H1 (cell line): Measurements from ENCODE around the gene PLCL2. TPM values are rescaled to one million over a fixed set of nuclear protein-coding genes. Genes with fewer than 3 reads are reported as not detected.

ENCODE experiments used
- CTCF ChIA-PET: fragments of 300-600 bp; sonication (Branson Sonifier 250); formaldehyde crosslinking; loops from one replicate; lab custom pipeline; 2021; ENCODE audit not compliant: partially characterized antibody; lab: Charles Lee
- POLR2A ChIA-PET: fragments of 300-600 bp; sonication (Branson Sonifier 250); formaldehyde crosslinking; loops from one replicate; lab custom pipeline; 2021; ENCODE audit warnings: inconsistent platforms; ENCODE audit not compliant: partially characterized antibody; lab: Charles Lee
- DNase-seq, 2 experiments: peaks; one replicate each; pipeline versions ENCODE4 v3.0.0 to v3.0.0-alpha.2; 2010 to 2022; ENCODE audit warnings: low spot score in 2 of 2, low read depth in 1 of 2, mixed read lengths in 1 of 2
- FAIRE-seq: peaks from 2 replicates; lab custom pipeline; 2011; peaks lifted over from hg19 to GRCh38; lab: Jason Lieb, UNC
- H2AFZ ChIP-seq: 2 replicates; pipeline ENCODE4 v1.8.1; 2012; ENCODE audit warnings: low read length, inconsistent platforms
- H2AK5ac ChIP-seq: 2 replicates; pipeline ENCODE4 v1.6.1; 2013; ENCODE audit warnings: low read depth, low read length
- H2BK120ac ChIP-seq: replicated peaks from 2 replicates; pipeline ENCODE3; 2013; ENCODE audit warnings: low read depth, low read length, inconsistent platforms
- H2BK12ac ChIP-seq: 2 replicates; pipeline ENCODE4 v1.6.1; 2013; ENCODE audit warnings: low read depth, low read length
- H2BK15ac ChIP-seq: 2 replicates; pipeline ENCODE4 v1.6.1; 2013; ENCODE audit warnings: low read length
- H2BK20ac ChIP-seq: 2 replicates; pipeline ENCODE4 v1.6.1; 2013; ENCODE audit warnings: low read length
- H2BK5ac ChIP-seq: 2 replicates; pipeline ENCODE4 v1.6.1; 2013; ENCODE audit warnings: low read depth, low read length
- H3K14ac ChIP-seq: 2 replicates; pipeline ENCODE4 v1.6.1; 2013; ENCODE audit warnings: inconsistent platforms; ENCODE audit not compliant: insufficient read length
- H3K18ac ChIP-seq: 2 replicates; pipeline ENCODE4 v1.6.1; 2013; ENCODE audit warnings: low read length; ENCODE audit errors: extremely low read depth
- H3K23ac ChIP-seq: 2 replicates; pipeline ENCODE4 v1.6.1; 2013; ENCODE audit warnings: inconsistent platforms; ENCODE audit not compliant: insufficient read length
- H3K23me2 ChIP-seq: 2 replicates; pipeline ENCODE4 v1.6.1; 2013; ENCODE audit warnings: low read depth, low read length
- H3K27ac ChIP-seq: 2 replicates; pipeline ENCODE4 v1.6.1; 2011; ENCODE audit warnings: low read depth, low read length, inconsistent platforms
- H3K27me3 ChIP-seq, 4 experiments: replicated peaks in 1 of 4; 1 replicate in 1 of 4; 2 replicates in 3 of 4; pipeline versions ENCODE4 v1.6.1 to v1.8.1; 2011 to 2013; ENCODE audit warnings: low read length in 3 of 4, mild to moderate bottlenecking in 3 of 4, inconsistent platforms in 2 of 4, mixed read lengths in 2 of 4, moderate library complexity in 1 of 4; ENCODE audit not compliant: control insufficient read depth in 3 of 4, insufficient read depth in 3 of 4; ENCODE audit errors: extremely low read depth in 1 of 4
- H3K36me3 ChIP-seq, 4 experiments: 2 replicates each; pipeline versions ENCODE4 v1.6.1 to v1.8.1; 2011 to 2013; ENCODE audit warnings: mild to moderate bottlenecking in 4 of 4, low read length in 3 of 4, moderate library complexity in 2 of 4, control low read depth in 1 of 4, inconsistent platforms in 1 of 4; ENCODE audit not compliant: insufficient read depth in 4 of 4, control insufficient read depth in 2 of 4
- H3K4ac ChIP-seq: replicated peaks from 2 replicates; pipeline ENCODE3; 2013; ENCODE audit warnings: low read length, low read depth, mixed read lengths, inconsistent platforms; ENCODE audit not compliant: insufficient read length
- H3K4me1 ChIP-seq, 4 experiments: replicated peaks in 1 of 4; 1 replicate in 1 of 4; 2 replicates in 3 of 4; pipeline versions ENCODE4 v1.6.1 to v1.8.1; 2011 to 2013; ENCODE audit warnings: low read length in 3 of 4, inconsistent platforms in 2 of 4, mixed read lengths in 1 of 4; ENCODE audit not compliant: insufficient read depth in 4 of 4, control insufficient read depth in 3 of 4
- H3K4me2 ChIP-seq, 2 experiments: 2 replicates each; pipeline versions ENCODE4 v1.6.1 to v1.8.1; 2011 to 2013; ENCODE audit warnings: low read depth in 2 of 2, low read length in 2 of 2, control low read depth in 1 of 2, inconsistent platforms in 1 of 2, mild to moderate bottlenecking in 1 of 2; ENCODE audit not compliant: insufficient read depth in 1 of 2
- H3K4me3 ChIP-seq, 4 experiments: fragments of 200-600, 300-600 bp in 1 of 4; sonication (generic), shearing (Covaris generic), sonication (Bioruptor Twin) in 1 of 4; 2 replicates each; pipeline versions ENCODE4 v1.5.1 to v1.8.1; 2011 to 2016; ENCODE audit warnings: low read length in 4 of 4, low read depth in 3 of 4, control low read depth in 2 of 4, inconsistent platforms in 2 of 4, mild to moderate bottlenecking in 2 of 4, mixed read lengths in 1 of 4, moderate library complexity in 1 of 4; ENCODE audit not compliant: insufficient read depth in 2 of 4; ENCODE audit errors: extremely low read depth in 1 of 4
- H3K56ac ChIP-seq: replicated peaks from 2 replicates; pipeline ENCODE3; 2013; ENCODE audit warnings: low read depth, mild to moderate bottlenecking, mixed read lengths, low read length, inconsistent platforms; ENCODE audit not compliant: insufficient read length
- H3K79me1 ChIP-seq: 2 replicates; pipeline ENCODE4 v1.6.1; 2013; ENCODE audit warnings: low read depth, low read length, control low read depth
- H3K79me2 ChIP-seq, 2 experiments: 2 replicates each; pipeline versions ENCODE4 v1.6.1 to v1.8.1; 2012 to 2013; ENCODE audit warnings: low read length in 2 of 2, mild to moderate bottlenecking in 2 of 2, inconsistent platforms in 1 of 2; ENCODE audit not compliant: insufficient read depth in 2 of 2, control insufficient read depth in 1 of 2
- H3K9ac ChIP-seq, 4 experiments: replicated peaks in 1 of 4; 1 replicate in 1 of 4; 2 replicates in 3 of 4; pipeline versions ENCODE4 v1.6.1 to v1.8.1; 2011 to 2013; ENCODE audit warnings: low read depth in 3 of 4, low read length in 3 of 4, control low read depth in 2 of 4, mild to moderate bottlenecking in 2 of 4, moderate library complexity in 2 of 4, inconsistent platforms in 1 of 4; ENCODE audit errors: extremely low read depth in 1 of 4
- H3K9me3 ChIP-seq, 2 experiments: 2 replicates each; pipeline versions ENCODE4 v1.6.1 to v1.8.1; 2012 to 2013; ENCODE audit warnings: mild to moderate bottlenecking in 2 of 2, moderate library complexity in 2 of 2, control low read depth in 1 of 2, inconsistent platforms in 1 of 2, low read depth in 1 of 2, low read length in 1 of 2, mixed read lengths in 1 of 2; ENCODE audit not compliant: insufficient read depth in 2 of 2
- H4K20me1 ChIP-seq, 2 experiments: replicated peaks in 1 of 2; 2 replicates each; pipeline versions ENCODE3 to v1.8.1; 2011 to 2013; ENCODE audit warnings: inconsistent platforms in 2 of 2, low read length in 2 of 2, mild to moderate bottlenecking in 1 of 2; ENCODE audit not compliant: insufficient read depth in 2 of 2, control insufficient read depth in 1 of 2
- H4K5ac ChIP-seq: 2 replicates; pipeline ENCODE4 v1.6.1; 2013; ENCODE audit warnings: low read length, low read depth, mixed read lengths, inconsistent platforms; ENCODE audit not compliant: insufficient read length
- H4K8ac ChIP-seq: 2 replicates; pipeline ENCODE4 v1.8.0; 2013; ENCODE audit warnings: mild to moderate bottlenecking, moderate library complexity, low read length, inconsistent platforms; ENCODE audit not compliant: insufficient read depth; ENCODE audit errors: extremely low read depth
- H4K91ac ChIP-seq: replicated peaks from 2 replicates; pipeline ENCODE3; 2013; ENCODE audit warnings: low read length, mixed read lengths, inconsistent platforms; ENCODE audit not compliant: insufficient read length
- ASH2L ChIP-seq: fragments of 200-600, 300-600 bp; sonication (generic); IDR thresholded peaks from one replicate; pipeline ENCODE4 v1.7.1; 2017; ENCODE audit warnings: low read length
- CBX5 ChIP-seq: fragments of 300-800, 300-1000 bp; sonication (generic); IDR thresholded peaks from 2 replicates; pipeline ENCODE4 v1.7.1; 2016; ENCODE audit warnings: antibody characterized with exemption, low read length, low read depth
- CREB1 ChIP-seq: IDR thresholded peaks from 2 replicates; pipeline ENCODE4 v1.6.1; 2012; ENCODE audit warnings: inconsistent platforms
- FOSL1 ChIP-seq: IDR thresholded peaks from 2 replicates; pipeline ENCODE4 v1.6.1; 2011; ENCODE audit warnings: mild to moderate bottlenecking, low read depth, low read length, moderate library complexity; ENCODE audit not compliant: insufficient read depth
- KDM5A ChIP-seq: fragments of 200-600 bp; IDR thresholded peaks from 2 replicates; pipeline ENCODE4 v1.7.1; 2012; ENCODE audit warnings: mild to moderate bottlenecking, low read length, inconsistent platforms, mixed read lengths
- SUZ12 ChIP-seq: fragments of 200-600 bp; sonication (generic); IDR thresholded peaks from 2 replicates; pipeline ENCODE4 v1.6.1; 2012; ENCODE audit warnings: mild to moderate bottlenecking, inconsistent platforms, low read length, moderate library complexity, mixed read lengths
- TCF12 ChIP-seq: IDR thresholded peaks from 2 replicates; pipeline ENCODE4 v1.6.1; 2011; ENCODE audit warnings: low read depth, mild to moderate bottlenecking, low read length
- WGBS, 2 experiments: shearing (Covaris generic) in 1 of 2; methylation state at CpG; one replicate each; pipeline versions ENCODE4 v1.1.6 to v1.1.7; 2013 to 2015; ENCODE audit warnings: low lambda C conversion rate in 2 of 2, mixed read lengths in 2 of 2, inconsistent platforms in 1 of 2, low coverage in 1 of 2, missing lambda C conversion rate in 1 of 2; ENCODE audit not compliant: insufficient replicate concordance in 2 of 2, insufficient coverage in 1 of 2, insufficient read length in 1 of 2; ENCODE audit errors: extremely low coverage in 1 of 2, missing lambda C conversion rate in 1 of 2; 5-methylcytosine and 5-hydroxymethylcytosine counted together
- polyA plus RNA-seq, 7 experiments: library from polyadenylated mRNA; depleted of rRNA in 3 of 7; stranded (reverse) in 5 of 7; unstranded in 2 of 7; fragments of >200 nt in 5 of 7; fragments of 200-250 nt in 2 of 7; gene quantifications; 1 replicate in 5 of 7; 2 replicates in 1 of 7; 4 replicates in 1 of 7; pipeline versions ENCODE4 v1.2.1 to v1.2.3, GENCODE V29; 2011 to 2013; ENCODE audit warnings: missing spikeins in 2 of 7, mixed read lengths in 2 of 7
- total RNA-seq: library from RNA; stranded (reverse); fragmentation: NEBNext Ultra II Directional; extraction: Animal tissue kit (Norgen Biotek cat#: 25700); gene quantifications from 2 replicates; pipeline ENCODE4 v1.2.1, GENCODE V29; 2021

The PLCL2 gene
- total and polyA plus RNA-seq, 2 of the 8 experiments (the other 6 are each of a cell fraction or from before 2014, with no cell fraction given) = 3.5 to 6.8 TPM

GRCh38 chr3:17044855-17045254, 160.1 kb downstream of the PLCL2 start:
- TF ChIP-seq TCF12 (no peak), FOSL1 (no peak), CREB1 (no peak), SUZ12 (no peak), KDM5A (no peak), CBX5 (no peak), ASH2L (no peak)
- WGBS, 2 experiments = 79% methylated on average over 2 of the region's 2 CpGs; no CpG with 5 or more reads in 1 of the 2 experiments
- no peak for FAIRE-seq
- Histone ChIP-seq H3K4me1 (peaks cover 0 to 11% (median 6%) of the 10 kb centered on the region in 4 experiments; a peak in 4 of 7 replicates), H2BK120ac (no peak overlapping the region), H3K18ac (no peak overlapping the region), H3K27me3 (no peaks in the 10 kb centered on the region), H3K79me2 (no peaks in the 10 kb centered on the region), H4K91ac (no peak overlapping the region), H3K9ac (no peak overlapping the region), H3K4me2 (no peak overlapping the region), H4K8ac (no peak overlapping the region), H3K23me2 (no peaks in the 10 kb centered on the region), H2BK12ac (no peak overlapping the region), H4K20me1 (no peaks in the 10 kb centered on the region), H3K14ac (no peak overlapping the region), H2BK5ac (no peak overlapping the region), H3K79me1 (no peaks in the 10 kb centered on the region), H3K4me3 (no peak overlapping the region), H2AK5ac (no peak overlapping the region), H3K27ac (no peak overlapping the region), H2BK15ac (no peak overlapping the region), H3K23ac (no peak overlapping the region), H4K5ac (no peak overlapping the region), H3K9me3 (no peaks in the 10 kb centered on the region), H3K56ac (no peak overlapping the region), H3K4ac (no peak overlapping the region), H3K36me3 (peaks cover 0 to 4% (median 0%) of the 10 kb centered on the region in 4 experiments; a peak in 1 of 8 replicates), H2AFZ (no peak overlapping the region), H2BK20ac (no peak overlapping the region)
- ChIA-PET CTCF (no interaction called here), POLR2A (no interaction called here)
- DNase-seq = no peak
